HEK293 (cell line): ENCODE measurements around the gene SYNE3.

Experiments used
- GFI1B ChIP-seq: fragments of 450-650 bp; formaldehyde crosslinking; IDR thresholded peaks from 2 replicates; pipeline ENCODE4 v1.5.1; 2016; ENCODE audit warnings: missing biosample characterization, missing genetic modification characterization
- GLIS2 ChIP-seq: fragments of 450-650 bp; formaldehyde crosslinking; IDR thresholded peaks from 2 replicates; pipeline ENCODE4 v1.5.1; 2016; ENCODE audit warnings: missing biosample characterization, missing genetic modification characterization
- INSM2 ChIP-seq: fragments of 450-650 bp; formaldehyde crosslinking; IDR thresholded peaks from 2 replicates; pipeline ENCODE4 v1.5.1; 2016; ENCODE audit warnings: missing biosample characterization, missing genetic modification characterization
- KLF1 ChIP-seq: fragments of 450-650 bp; formaldehyde crosslinking; IDR thresholded peaks from 2 replicates; pipeline ENCODE4 v1.5.1; 2016; ENCODE audit warnings: missing biosample characterization, missing genetic modification characterization
- MEIS1 ChIP-seq: sonication (generic); formaldehyde crosslinking; IDR thresholded peaks from 2 replicates; pipeline ENCODE4 v1.8.1; 2022; ENCODE audit warnings: missing genetic modification reagents, mild to moderate bottlenecking, borderline replicate concordance
- MYNN ChIP-seq: fragments of 450-650 bp; formaldehyde crosslinking; IDR thresholded peaks from 2 replicates; pipeline ENCODE4 v1.5.1; 2016; ENCODE audit warnings: missing biosample characterization, missing genetic modification characterization, borderline replicate concordance
- OSR2 ChIP-seq: fragments of 450-650 bp; formaldehyde crosslinking; IDR thresholded peaks from 2 replicates; pipeline ENCODE4 v1.5.1; 2016; ENCODE audit warnings: missing biosample characterization, missing genetic modification characterization
- OVOL3 ChIP-seq: fragments of 450-650 bp; formaldehyde crosslinking; IDR thresholded peaks from 2 replicates; pipeline ENCODE4 v1.5.1; 2016; ENCODE audit warnings: missing biosample characterization, missing genetic modification characterization
- ZBTB1 ChIP-seq: fragments of 450-650 bp; formaldehyde crosslinking; IDR thresholded peaks from 2 replicates; pipeline ENCODE4 v1.5.1; 2016; ENCODE audit warnings: missing biosample characterization, missing genetic modification characterization
- ZBTB26 ChIP-seq: fragments of 450-650 bp; formaldehyde crosslinking; optimal IDR thresholded peaks from 2 replicates; pipeline ENCODE3; 2016; ENCODE audit warnings: missing biosample characterization, mild to moderate bottlenecking, missing genetic modification characterization
- ZFHX2 ChIP-seq: fragments of 450-650 bp; formaldehyde crosslinking; conservative IDR thresholded peaks from 2 replicates; pipeline ENCODE4 v1.5.1; 2016; ENCODE audit warnings: missing biosample characterization, missing genetic modification characterization
- ZFP41 ChIP-seq: fragments of 450-650 bp; formaldehyde crosslinking; IDR thresholded peaks from 2 replicates; pipeline ENCODE4 v1.5.1; 2016; ENCODE audit warnings: missing biosample characterization, missing genetic modification characterization, borderline replicate concordance
- ZIC2 ChIP-seq: fragments of 450-650 bp; formaldehyde crosslinking; IDR thresholded peaks from 2 replicates; pipeline ENCODE4 v1.5.1; 2016; ENCODE audit warnings: missing biosample characterization, missing genetic modification characterization
- ZNF121 ChIP-seq: fragments of 450-650 bp; formaldehyde crosslinking; IDR thresholded peaks from 2 replicates; pipeline ENCODE4 v1.5.1; 2016; ENCODE audit warnings: missing biosample characterization, missing genetic modification characterization
- ZNF155 ChIP-seq: fragments of 450-650 bp; formaldehyde crosslinking; IDR thresholded peaks from 2 replicates; pipeline ENCODE4 v1.5.1; 2016; ENCODE audit warnings: missing biosample characterization, missing genetic modification characterization
- ZNF16 ChIP-seq: fragments of 450-650 bp; formaldehyde crosslinking; IDR thresholded peaks from 2 replicates; pipeline ENCODE4 v1.5.1; 2016; ENCODE audit warnings: low read depth, missing biosample characterization, missing genetic modification characterization
- ZNF174 ChIP-seq: fragments of 450-650 bp; formaldehyde crosslinking; IDR thresholded peaks from 2 replicates; pipeline ENCODE4 v1.5.0; 2017; ENCODE audit warnings: missing biosample characterization, mild to moderate bottlenecking, missing genetic modification characterization
- ZNF202 ChIP-seq: fragments of 450-650 bp; formaldehyde crosslinking; IDR thresholded peaks from 2 replicates; pipeline ENCODE4 v1.5.1; 2016; ENCODE audit warnings: missing biosample characterization, missing genetic modification characterization, borderline replicate concordance
- ZNF23 ChIP-seq: fragments of 450-650 bp; formaldehyde crosslinking; IDR thresholded peaks from 2 replicates; pipeline ENCODE4 v1.5.1; 2016; ENCODE audit warnings: missing biosample characterization, missing genetic modification characterization, borderline replicate concordance
- ZNF26 ChIP-seq: fragments of 450-650 bp; formaldehyde crosslinking; IDR thresholded peaks from 2 replicates; pipeline ENCODE4 v1.5.1; 2016; ENCODE audit warnings: missing biosample characterization, missing genetic modification characterization
- ZNF350 ChIP-seq: fragments of 450-650 bp; formaldehyde crosslinking; IDR thresholded peaks from 2 replicates; pipeline ENCODE4 v1.5.0; 2017; ENCODE audit warnings: missing biosample characterization, mild to moderate bottlenecking, missing genetic modification characterization
- ZNF362 ChIP-seq: fragments of 450-650 bp; formaldehyde crosslinking; IDR thresholded peaks from 2 replicates; pipeline ENCODE4 v1.5.1; 2016; ENCODE audit warnings: missing biosample characterization, missing genetic modification characterization
- ZNF426 ChIP-seq: fragments of 450-650 bp; formaldehyde crosslinking; IDR thresholded peaks from 2 replicates; pipeline ENCODE4 v1.5.1; 2017; ENCODE audit warnings: missing biosample characterization, missing genetic modification characterization, mild to moderate bottlenecking, inconsistent platforms, moderate library complexity
- ZNF544 ChIP-seq: fragments of 450-650 bp; formaldehyde crosslinking; IDR thresholded peaks from 2 replicates; pipeline ENCODE4 v1.5.0; 2017; ENCODE audit warnings: missing biosample characterization, missing genetic modification characterization
- ZNF549 ChIP-seq: fragments of 450-650 bp; IDR thresholded peaks from 2 replicates; pipeline ENCODE4 v1.5.1; 2018; ENCODE audit warnings: missing biosample characterization, missing genetic modification characterization, mild to moderate bottlenecking, inconsistent platforms, moderate library complexity
- ZNF560 ChIP-seq: fragments of 450-650 bp; formaldehyde crosslinking; IDR thresholded peaks from 2 replicates; pipeline ENCODE4 v1.5.1; 2017; ENCODE audit warnings: missing biosample characterization, missing genetic modification characterization, borderline replicate concordance
- ZNF571 ChIP-seq: fragments of 450-650 bp; formaldehyde crosslinking; IDR thresholded peaks from 2 replicates; pipeline ENCODE4 v1.5.0; 2017; ENCODE audit warnings: missing biosample characterization, missing genetic modification characterization
- ZNF610 ChIP-seq: fragments of 450-650 bp; formaldehyde crosslinking; IDR thresholded peaks from 2 replicates; pipeline ENCODE4 v1.5.1; 2016; ENCODE audit warnings: missing biosample characterization, missing genetic modification characterization, borderline replicate concordance
- ZNF704 ChIP-seq: fragments of 450-650 bp; formaldehyde crosslinking; IDR thresholded peaks from 2 replicates; pipeline ENCODE4 v1.5.1; 2016; ENCODE audit warnings: missing biosample characterization, missing genetic modification characterization
- ZNF843 ChIP-seq: fragments of 450-650 bp; formaldehyde crosslinking; IDR thresholded peaks from 2 replicates; pipeline ENCODE4 v1.5.1; 2016; ENCODE audit warnings: missing biosample characterization, missing genetic modification characterization
- ZSCAN23 ChIP-seq: fragments of 450-650 bp; formaldehyde crosslinking; IDR thresholded peaks from 2 replicates; pipeline ENCODE4 v1.5.1; 2016; ENCODE audit warnings: missing biosample characterization, missing genetic modification characterization
- ZSCAN4 ChIP-seq: fragments of 450-650 bp; formaldehyde crosslinking; IDR thresholded peaks from 2 replicates; pipeline ENCODE4 v1.5.1; 2017; ENCODE audit warnings: missing biosample characterization, missing genetic modification characterization

The SYNE3 gene

GRCh38 chr14:95534299-95535225, 18.1 kb upstream of the SYNE3 start, which contains the start of gene GLRX5 (continued):
- TF ChIP-seq GFI1B (tag by site-specific recombination) (no peak), OSR2 (tag by site-specific recombination) (0 out of 2 replicates have a peak, but pooled peaks have one; percentile 12), OVOL3 (tag by site-specific recombination) (peak; percentile 14; the same call in 1 of the 2 replicates), ZNF560 (no peak), ZNF544 (tag by site-specific recombination) (no peak), ZNF174 (tag by site-specific recombination) (no peak), ZNF16 (tag by site-specific recombination) (no peak), INSM2 (peak; percentile 53), ZNF426 (tag by site-specific recombination) (no peak), ZNF610 (no peak), MYNN (tag by site-specific recombination) (no peak; the same call in 1 of the 2 replicates), ZNF26 (tag by site-specific recombination) (no peak), ZNF549 (tag by site-specific recombination) (no peak), ZBTB1 (tag by site-specific recombination) (no peak), MEIS1 (CRISPR knock-in tag) (no peak), ZBTB26 (peak; percentile 96), ZNF362 (no peak), ZIC2 (tag by site-specific recombination) (0 out of 2 replicates have a peak, but pooled peaks have one; percentile 18), ZNF23 (tag by site-specific recombination) (no peak), ZSCAN23 (tag by site-specific recombination) (0 out of 2 replicates have a peak, but pooled peaks have one; percentile 11), ZNF350 (tag by site-specific recombination) (no peak), ZSCAN4 (0 out of 2 replicates have a peak, but pooled peaks have one; percentile 19), KLF1 (tag by site-specific recombination) (peak; percentile 46), ZNF155 (no peak), ZNF704 (no peak), ZFP41 (no peak), ZNF121 (tag by site-specific recombination) (no peak), ZNF571 (no peak), GLIS2 (tag by site-specific recombination) (peak; percentile 77; the same call in 1 of the 2 replicates), ZNF202 (tag by site-specific recombination) (no peak), ZNF843 (tag by site-specific recombination) (peak; percentile 62), ZFHX2 (tag by site-specific recombination) (peak; percentile 12; the same call in 1 of the 2 replicates)
